NT2/D1 (cell line): ENCODE results near the gene PRKCH.

ENCODE experiments used
- SUZ12 ChIP-seq: IDR thresholded peaks from 2 replicates; pipeline ENCODE4 v1.6.1; 2011; ENCODE audit not compliant: insufficient read length, insufficient read depth; ENCODE audit errors: extremely low read depth
- YY1 ChIP-seq: IDR thresholded peaks from 2 replicates; pipeline ENCODE4 v1.6.1; 2011; ENCODE audit not compliant: insufficient read length, insufficient read depth

DNA sequence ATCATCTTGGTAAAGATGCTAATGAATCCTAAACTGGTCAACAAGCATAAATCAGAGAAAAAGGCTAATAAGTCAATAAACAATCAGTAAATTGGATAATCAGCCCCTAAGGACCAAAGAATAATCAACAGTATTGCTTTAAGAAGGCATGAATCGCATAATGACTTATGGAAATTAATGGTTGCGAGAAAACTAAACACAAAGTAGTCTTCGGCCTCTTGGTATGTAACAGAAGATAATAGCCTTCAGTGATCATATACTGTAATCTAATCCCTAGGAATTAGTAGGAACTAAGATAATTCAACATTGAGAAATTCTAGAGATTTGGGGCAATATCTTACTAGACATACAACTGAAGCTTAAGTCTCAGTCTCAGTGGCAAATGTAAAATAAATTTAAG is 122.1 kb downstream of the PRKCH start:
- TF ChIP-seq YY1 (no peak), SUZ12 (no peak)
